ENCODE results near the gene KYAT1.
A peak's percentile ranks its signal among the peaks of the same experiment; 100 is the strongest.

DNA sequence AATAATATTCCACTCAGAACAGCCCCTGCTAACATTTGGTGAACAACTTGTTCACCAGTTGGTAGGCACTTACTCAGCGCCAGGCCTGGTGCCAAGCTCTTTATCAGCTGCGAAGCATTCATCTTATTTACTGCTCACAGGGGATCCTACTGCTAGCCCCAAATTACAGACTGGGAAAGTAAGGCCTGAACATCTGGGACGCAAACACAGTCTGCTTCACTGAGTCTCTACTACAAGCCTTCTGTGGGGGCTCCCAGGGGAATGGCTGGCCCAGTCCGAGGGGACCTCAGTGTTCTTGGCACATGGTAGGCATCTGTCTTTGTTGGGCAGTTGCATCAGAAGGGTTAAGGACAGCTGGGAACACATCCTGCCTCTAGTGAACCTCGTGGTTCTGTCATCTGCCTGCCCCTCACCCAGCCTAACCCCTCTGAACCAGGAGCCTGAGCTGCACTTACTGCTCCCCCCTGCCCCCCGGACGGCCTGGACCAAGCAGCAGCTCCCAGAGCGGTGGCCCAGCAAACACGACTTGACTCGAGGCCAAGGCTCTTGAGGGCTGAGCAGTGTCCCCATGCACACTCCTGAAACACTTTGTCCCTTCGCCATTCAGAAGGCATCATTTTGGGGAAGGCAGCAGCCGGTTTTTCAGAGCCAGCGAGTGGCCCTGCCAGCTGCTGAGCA, 38.8 kb upstream of the KYAT1 start, which contains the start of gene PHYHD1:
- TF ChIP-seq ZNF501 (CRISPR knock-in tag; IDR thresholded peaks at IDR 0.05) (no peak), POLR2A (IDR thresholded peaks at IDR 0.05; ENCODE audit: insufficient read depth in 1 of 2, low read depth in 2 of 2, low read length in 2 of 2) (no peak), ZNF629 (CRISPR knock-in tag; conservative IDR thresholded peaks at IDR 0.05) (peak; percentile 67), SP1 (IDR thresholded peaks at IDR 0.05) (no peak), SP1 (CRISPR knock-in tag; IDR thresholded peaks at IDR 0.05) (no peak), NFATC3 (CRISPR knock-in tag; IDR thresholded peaks at IDR 0.05) (no peak), LCORL (IDR thresholded peaks at IDR 0.05) (no peak), LCORL (CRISPR knock-in tag; IDR thresholded peaks at IDR 0.05) (no peak)
- TF ChIP-seq, protein P1, sequence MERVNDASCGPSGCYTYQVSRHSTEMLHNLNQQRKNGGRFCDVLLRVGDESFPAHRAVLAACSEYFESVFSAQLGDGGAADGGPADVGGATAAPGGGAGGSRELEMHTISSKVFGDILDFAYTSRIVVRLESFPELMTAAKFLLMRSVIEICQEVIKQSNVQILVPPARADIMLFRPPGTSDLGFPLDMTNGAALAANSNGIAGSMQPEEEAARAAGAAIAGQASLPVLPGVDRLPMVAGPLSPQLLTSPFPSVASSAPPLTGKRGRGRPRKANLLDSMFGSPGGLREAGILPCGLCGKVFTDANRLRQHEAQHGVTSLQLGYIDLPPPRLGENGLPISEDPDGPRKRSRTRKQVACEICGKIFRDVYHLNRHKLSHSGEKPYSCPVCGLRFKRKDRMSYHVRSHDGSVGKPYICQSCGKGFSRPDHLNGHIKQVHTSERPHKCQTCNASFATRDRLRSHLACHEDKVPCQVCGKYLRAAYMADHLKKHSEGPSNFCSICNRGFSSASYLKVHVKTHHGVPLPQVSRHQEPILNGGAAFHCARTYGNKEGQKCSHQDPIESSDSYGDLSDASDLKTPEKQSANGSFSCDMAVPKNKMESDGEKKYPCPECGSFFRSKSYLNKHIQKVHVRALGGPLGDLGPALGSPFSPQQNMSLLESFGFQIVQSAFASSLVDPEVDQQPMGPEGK (CRISPR knock-in tag; IDR thresholded peaks at IDR 0.05): peak; percentile 45; the same call in 1 of the 2 replicates
- TF ChIP-seq, protein P2, sequence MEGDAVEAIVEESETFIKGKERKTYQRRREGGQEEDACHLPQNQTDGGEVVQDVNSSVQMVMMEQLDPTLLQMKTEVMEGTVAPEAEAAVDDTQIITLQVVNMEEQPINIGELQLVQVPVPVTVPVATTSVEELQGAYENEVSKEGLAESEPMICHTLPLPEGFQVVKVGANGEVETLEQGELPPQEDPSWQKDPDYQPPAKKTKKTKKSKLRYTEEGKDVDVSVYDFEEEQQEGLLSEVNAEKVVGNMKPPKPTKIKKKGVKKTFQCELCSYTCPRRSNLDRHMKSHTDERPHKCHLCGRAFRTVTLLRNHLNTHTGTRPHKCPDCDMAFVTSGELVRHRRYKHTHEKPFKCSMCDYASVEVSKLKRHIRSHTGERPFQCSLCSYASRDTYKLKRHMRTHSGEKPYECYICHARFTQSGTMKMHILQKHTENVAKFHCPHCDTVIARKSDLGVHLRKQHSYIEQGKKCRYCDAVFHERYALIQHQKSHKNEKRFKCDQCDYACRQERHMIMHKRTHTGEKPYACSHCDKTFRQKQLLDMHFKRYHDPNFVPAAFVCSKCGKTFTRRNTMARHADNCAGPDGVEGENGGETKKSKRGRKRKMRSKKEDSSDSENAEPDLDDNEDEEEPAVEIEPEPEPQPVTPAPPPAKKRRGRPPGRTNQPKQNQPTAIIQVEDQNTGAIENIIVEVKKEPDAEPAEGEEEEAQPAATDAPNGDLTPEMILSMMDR (CRISPR knock-in tag; IDR thresholded peaks at IDR 0.05): no peak
- TF ChIP-seq, protein P3, sequence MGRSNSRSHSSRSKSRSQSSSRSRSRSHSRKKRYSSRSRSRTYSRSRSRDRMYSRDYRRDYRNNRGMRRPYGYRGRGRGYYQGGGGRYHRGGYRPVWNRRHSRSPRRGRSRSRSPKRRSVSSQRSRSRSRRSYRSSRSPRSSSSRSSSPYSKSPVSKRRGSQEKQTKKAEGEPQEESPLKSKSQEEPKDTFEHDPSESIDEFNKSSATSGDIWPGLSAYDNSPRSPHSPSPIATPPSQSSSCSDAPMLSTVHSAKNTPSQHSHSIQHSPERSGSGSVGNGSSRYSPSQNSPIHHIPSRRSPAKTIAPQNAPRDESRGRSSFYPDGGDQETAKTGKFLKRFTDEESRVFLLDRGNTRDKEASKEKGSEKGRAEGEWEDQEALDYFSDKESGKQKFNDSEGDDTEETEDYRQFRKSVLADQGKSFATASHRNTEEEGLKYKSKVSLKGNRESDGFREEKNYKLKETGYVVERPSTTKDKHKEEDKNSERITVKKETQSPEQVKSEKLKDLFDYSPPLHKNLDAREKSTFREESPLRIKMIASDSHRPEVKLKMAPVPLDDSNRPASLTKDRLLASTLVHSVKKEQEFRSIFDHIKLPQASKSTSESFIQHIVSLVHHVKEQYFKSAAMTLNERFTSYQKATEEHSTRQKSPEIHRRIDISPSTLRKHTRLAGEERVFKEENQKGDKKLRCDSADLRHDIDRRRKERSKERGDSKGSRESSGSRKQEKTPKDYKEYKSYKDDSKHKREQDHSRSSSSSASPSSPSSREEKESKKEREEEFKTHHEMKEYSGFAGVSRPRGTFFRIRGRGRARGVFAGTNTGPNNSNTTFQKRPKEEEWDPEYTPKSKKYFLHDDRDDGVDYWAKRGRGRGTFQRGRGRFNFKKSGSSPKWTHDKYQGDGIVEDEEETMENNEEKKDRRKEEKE (IDR thresholded peaks at IDR 0.05): no peak
